HepG2 (cell line): ENCODE data around the gene FMO1. TPM values are rescaled to one million over a fixed set of nuclear protein-coding genes. Genes with fewer than 3 reads are reported as not detected.

Experiments
- ATAC-seq: fragments of 200-7000 bp; cut with Tn5 transposase; 3 replicates; pipeline ENCODE4 v1.9.1; 2020; ENCODE audit warnings: mild to moderate bottlenecking, moderate library complexity
- BruUV-seq: library from RNA; stranded (reverse); fragments of 400-500 nt; replicated peaks from 2 replicates; lab custom pipeline; 2021; lab: Mats Ljungman, UMichigan
- CTCF ChIA-PET: fragments of 300-600 bp; formaldehyde crosslinking; extraction: SDS; loops from one replicate; lab custom pipeline; 2021; ENCODE audit warnings: low total read pairs, inconsistent platforms, low intra/inter-chr PET ratio; lab: Yijun Ruan, JAX
- POLR2A ChIA-PET: fragments of 350-600 bp; sonication (Branson Sonifier 250); formaldehyde crosslinking; loops from one replicate; lab custom pipeline; 2020; ENCODE audit warnings: antibody characterized with exemption, inconsistent platforms; lab: Yijun Ruan, JAX
- DNase-seq: peaks from one replicate; pipeline ENCODE4 v3.0.0-alpha.2; 2015; ENCODE audit warnings: low spot score
- FAIRE-seq: peaks from 3 replicates; lab custom pipeline; 2011; peaks lifted over from hg19 to GRCh38; lab: Jason Lieb, UNC
- H2AFZ ChIP-seq: one replicate; pipeline ENCODE4 v1.6.1; 2011; ENCODE audit warnings: low read length, inconsistent platforms
- H3K27ac ChIP-seq: fragments of 300-600 bp; 3 replicates; pipeline ENCODE4 v1.8.0; 2011; ENCODE audit warnings: mixed run types, mild to moderate bottlenecking, mixed read lengths, low read length, inconsistent platforms; ENCODE audit not compliant: insufficient read depth; ENCODE audit errors: extremely low read length
- H3K27me3 ChIP-seq, 2 experiments: fragments of 200-600 bp in 1 of 2; 2 replicates in 1 of 2; 3 replicates in 1 of 2; pipeline versions ENCODE4 v1.6.0 to v1.8.0; 2011; ENCODE audit warnings: low read length in 2 of 2, mild to moderate bottlenecking in 2 of 2, moderate library complexity in 2 of 2, inconsistent platforms in 1 of 2; ENCODE audit not compliant: insufficient read depth in 2 of 2, control insufficient read depth in 1 of 2
- H3K36me3 ChIP-seq, 2 experiments: fragments of 200-600 bp in 1 of 2; replicated peaks in 1 of 2; 2 replicates in 1 of 2; 3 replicates in 1 of 2; pipeline versions ENCODE4 v1.5.1 to v1.8.0; 2011; ENCODE audit warnings: low read length in 2 of 2, inconsistent platforms in 1 of 2; ENCODE audit not compliant: insufficient read depth in 2 of 2, control insufficient read depth in 1 of 2
- H3K4me1 ChIP-seq: 2 replicates; pipeline ENCODE4 v1.5.1; 2012; ENCODE audit warnings: low read length, inconsistent platforms; ENCODE audit not compliant: insufficient read depth
- H3K4me2 ChIP-seq: 2 replicates; pipeline ENCODE4 v1.6.0; 2011; ENCODE audit warnings: low read depth, low read length, inconsistent platforms
- H3K4me3 ChIP-seq, 3 experiments: fragments of 200-600 bp in 1 of 3; sonication (generic), shearing (Covaris generic) in 1 of 3; replicated peaks in 1 of 3; 2 replicates each; pipeline ENCODE4 v1.5.1; 2011 to 2016; ENCODE audit warnings: low read length in 3 of 3, inconsistent platforms in 2 of 3, low read depth in 2 of 3, mild to moderate bottlenecking in 2 of 3, control low read depth in 1 of 3, mixed read lengths in 1 of 3; ENCODE audit not compliant: insufficient read depth in 1 of 3
- H3K79me2 ChIP-seq: one replicate; pipeline ENCODE4 v1.6.1; 2011; ENCODE audit warnings: low read length, inconsistent platforms; ENCODE audit not compliant: insufficient read depth
- H3K9ac ChIP-seq: 2 replicates; pipeline ENCODE4 v1.6.0; 2011; ENCODE audit warnings: mild to moderate bottlenecking, low read depth, low read length, inconsistent platforms; ENCODE audit not compliant: insufficient read depth
- H3K9me3 ChIP-seq: 2 replicates; pipeline ENCODE4 v1.5.1; 2012; ENCODE audit warnings: mild to moderate bottlenecking, low read length
- H4K20me1 ChIP-seq: 2 replicates; pipeline ENCODE4 v1.6.0; 2011; ENCODE audit warnings: inconsistent platforms, mild to moderate bottlenecking, low read length, moderate library complexity; ENCODE audit not compliant: insufficient read depth
- ATF1 ChIP-seq: IDR thresholded peaks from 2 replicates; pipeline ENCODE4 v1.6.1; 2016; ENCODE audit warnings: mild to moderate bottlenecking, control low read depth
- CEBPB ChIP-seq: IDR thresholded peaks from 2 replicates; pipeline ENCODE4 v1.6.1; 2011; ENCODE audit warnings: low read depth, low read length, improper control_type of control experiment, borderline replicate concordance
- FOXA1 ChIP-seq, 2 experiments: fragments of 450-650 bp in 1 of 2; sonication (generic) in 1 of 2; formaldehyde crosslinking in 1 of 2; IDR thresholded peaks; 2 replicates each; pipeline versions ENCODE4 v1.4.0 to v1.6.1; 2016 to 2020; ENCODE audit warnings: missing genetic modification reagents in 1 of 2
- GMEB1 ChIP-seq: sonication (generic); formaldehyde crosslinking; IDR thresholded peaks from 2 replicates; pipeline ENCODE4 v1.5.1; 2020; ENCODE audit warnings: missing genetic modification reagents, mild to moderate bottlenecking, borderline replicate concordance
- JUN ChIP-seq: sonication (generic); formaldehyde crosslinking; IDR thresholded peaks from 2 replicates; pipeline ENCODE4 v1.4.0; 2020; ENCODE audit warnings: mild to moderate bottlenecking, missing genetic modification reagents
- MTA1 ChIP-seq: sonication (generic); formaldehyde crosslinking; IDR thresholded peaks from 2 replicates; pipeline ENCODE4 v1.4.0; 2020; ENCODE audit warnings: missing genetic modification reagents, mild to moderate bottlenecking, borderline replicate concordance
- NAIF1 ChIP-seq: sonication (generic); formaldehyde crosslinking; IDR thresholded peaks from 2 replicates; pipeline ENCODE4 v1.5.0; 2020; ENCODE audit warnings: mild to moderate bottlenecking, missing genetic modification reagents, borderline replicate concordance
- SMAD1 ChIP-seq: sonication (generic); formaldehyde crosslinking; IDR thresholded peaks from 2 replicates; pipeline ENCODE4 v1.4.0; 2020; ENCODE audit warnings: missing genetic modification reagents, low read depth, mild to moderate bottlenecking, borderline replicate concordance
- STAG1 ChIP-seq: sonication (generic); formaldehyde crosslinking; IDR thresholded peaks from 2 replicates; pipeline ENCODE4 v1.4.0; 2020; ENCODE audit warnings: missing genetic modification reagents
- ZEB1 ChIP-seq: IDR thresholded peaks from 2 replicates; pipeline ENCODE4 v1.6.1; 2012; ENCODE audit warnings: mild to moderate bottlenecking, low read depth, inconsistent platforms; ENCODE audit not compliant: insufficient replicate concordance
- ZNF234 ChIP-seq: sonication (generic); formaldehyde crosslinking; conservative IDR thresholded peaks from 2 replicates; pipeline ENCODE4 v1.5.1; 2020; ENCODE audit warnings: mild to moderate bottlenecking, missing genetic modification reagents
- WGBS: methylation state at CpG from one replicate; pipeline ENCODE4 v1.1.6; 2017; ENCODE audit warnings: low lambda C conversion rate; 5-methylcytosine and 5-hydroxymethylcytosine counted together
- in situ Hi-C: cut with HindIII; loops from 2 replicates; pipeline ENCODE4 v1.10.0; 2017; ENCODE audit warnings: low pct_unique_long_range_greater_than_20kb; ENCODE audit not compliant: extremely low pct_ligation_motif_present
- intact Hi-C: fragments of 100-400 bp; cut with micrococcal nuclease; formaldehyde crosslinking; loops from one replicate; pipeline ENCODE4 v1.10.0; 2022; ENCODE audit not compliant: unreplicated experiment
- polyA plus RNA-seq, 8 experiments: library from polyadenylated mRNA; depleted of rRNA in 3 of 8; stranded (reverse) in 7 of 8; unstranded in 1 of 8; fragments of >200 nt; fragmentation: Illumina TruSeq in 4 of 8; extraction: Trizol in 4 of 8; gene quantifications; 2 replicates each; pipeline versions ENCODE4 v1.2.1 to v1.2.3, GENCODE V29; 2011 to 2016; ENCODE audit warnings: low read depth in 4 of 8, missing spikeins in 1 of 8, mixed read lengths in 1 of 8; ENCODE audit not compliant: insufficient read depth in 1 of 8
- total RNA-seq, 5 experiments: library from RNA; depleted of rRNA; stranded (reverse); fragments of >200 nt; fragmentation: Illumina TruSeq; extraction: Trizol; gene quantifications; 2 replicates each; pipeline ENCODE4 v1.2.3, GENCODE V29; 2016; ENCODE audit warnings: low read depth in 1 of 5
- TF ChIP-seq, protein P1 (sequence below): IDR thresholded peaks from 2 replicates; pipeline ENCODE4 v1.6.1; 2016; ENCODE audit warnings: missing genetic modification reagents, missing compliant biosample characterization
- TF ChIP-seq, protein P2 (sequence below): sonication (generic); formaldehyde crosslinking; IDR thresholded peaks from 2 replicates; pipeline ENCODE4 v1.5.0; 2020; ENCODE audit warnings: missing genetic modification reagents, mild to moderate bottlenecking, borderline replicate concordance
- TF ChIP-seq, protein P3 (sequence below): sonication (generic); formaldehyde crosslinking; IDR thresholded peaks from 2 replicates; pipeline ENCODE4 v1.5.0; 2020; ENCODE audit warnings: missing genetic modification reagents

FMO1 gene
- total and polyA plus RNA-seq, 2 of the 13 experiments (the other 11 are each of a cell fraction or from before 2014, with no cell fraction given) = not detected

- Histone ChIP-seq H3K4me3 (no peak overlapping the region), H3K9me3 (no peaks in the 10 kb centered on the region), H3K36me3 (no peaks in the 10 kb centered on the region), H3K4me1 (no peaks in the 10 kb centered on the region; the same call in 1 of the 2 replicates), H4K20me1 (no peaks in the 10 kb centered on the region), H3K27ac (no peak overlapping the region), H3K9ac (no peak overlapping the region), H2AFZ (no peak overlapping the region), H3K79me2 (no peaks in the 10 kb centered on the region), H3K27me3 (no peaks in the 10 kb centered on the region), H3K4me2 (no peak overlapping the region)
- ChIA-PET POLR2A (no interaction called here), CTCF (no interaction called here)
- ATAC-seq (no peak), FAIRE-seq (no peak), DNase-seq (no peak)
- in situ Hi-C loops = no loop called here
- BruUV-seq = no TSS peak
- intact Hi-C loops = no loop called here
- WGBS = 23% methylated on average over 3 of the region's 3 CpGs
- TF ChIP-seq JUN (CRISPR knock-in tag) (no peak), STAG1 (CRISPR knock-in tag) (no peak)
These were observed 41.9 kb upstream of the FMO1 start for GRCh38 chr1:171206204-171206977.

DNA sequence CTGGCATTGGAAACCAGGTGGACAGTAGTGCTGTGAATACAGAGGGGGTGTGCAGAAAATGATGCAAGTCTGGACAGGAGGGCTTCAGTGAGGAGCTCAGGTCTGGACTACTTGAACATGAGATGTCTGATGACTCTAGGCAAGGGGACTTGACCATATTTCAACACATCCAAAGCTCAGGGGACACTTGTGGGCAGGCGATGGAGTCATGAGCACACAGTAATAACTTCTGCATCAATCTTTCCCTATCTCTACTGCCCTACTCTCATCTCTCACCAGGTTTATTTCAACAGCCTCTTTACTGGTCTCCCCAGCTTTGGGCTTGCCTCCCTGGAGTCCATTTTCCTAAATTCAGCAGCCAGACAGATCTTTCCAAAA lies 41.3 kb upstream of the FMO1 start:
- BruUV-seq = no TSS peak
- Histone ChIP-seq H3K9me3 (no peaks in the 10 kb centered on the region), H3K79me2 (no peaks in the 10 kb centered on the region), H3K36me3 (no peaks in the 10 kb centered on the region), H3K4me2 (no peak overlapping the region), H3K27ac (no peak overlapping the region), H3K4me3 (no peak overlapping the region), H2AFZ (no peak overlapping the region), H3K9ac (no peak overlapping the region), H3K27me3 (no peaks in the 10 kb centered on the region), H4K20me1 (no peaks in the 10 kb centered on the region), H3K4me1 (no peaks in the 10 kb centered on the region; the same call in 1 of the 2 replicates)
- intact Hi-C loops (no loop called here), in situ Hi-C loops (no loop called here)
- ChIA-PET POLR2A (no interaction called here), CTCF (no interaction called here)
- no peak for ATAC-seq
- 100% methylated on average over 1 of the region's 1 CpG for whole genome bisulfite sequencing
- FAIRE-seq = no peak
- DNase-seq = no peak
- TF ChIP-seq ATF1 (CRISPR knock-in tag) (no peak), MTA1 (CRISPR knock-in tag) (no peak), SMAD1 (CRISPR knock-in tag) (no peak), FOXA1 (IDR thresholded peaks at IDR 0.05) (no peak), FOXA1 (CRISPR knock-in tag; IDR thresholded peaks at IDR 0.05) (no peak), CEBPB (no peak), NAIF1 (CRISPR knock-in tag) (no peak), ZEB1 (no peak), GMEB1 (CRISPR knock-in tag) (no peak), ZNF234 (no peak)
- TF ChIP-seq, protein P1, sequence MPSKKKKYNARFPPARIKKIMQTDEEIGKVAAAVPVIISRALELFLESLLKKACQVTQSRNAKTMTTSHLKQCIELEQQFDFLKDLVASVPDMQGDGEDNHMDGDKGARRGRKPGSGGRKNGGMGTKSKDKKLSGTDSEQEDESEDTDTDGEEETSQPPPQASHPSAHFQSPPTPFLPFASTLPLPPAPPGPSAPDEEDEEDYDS (CRISPR knock-in tag) = no peak
- TF ChIP-seq, protein P2, sequence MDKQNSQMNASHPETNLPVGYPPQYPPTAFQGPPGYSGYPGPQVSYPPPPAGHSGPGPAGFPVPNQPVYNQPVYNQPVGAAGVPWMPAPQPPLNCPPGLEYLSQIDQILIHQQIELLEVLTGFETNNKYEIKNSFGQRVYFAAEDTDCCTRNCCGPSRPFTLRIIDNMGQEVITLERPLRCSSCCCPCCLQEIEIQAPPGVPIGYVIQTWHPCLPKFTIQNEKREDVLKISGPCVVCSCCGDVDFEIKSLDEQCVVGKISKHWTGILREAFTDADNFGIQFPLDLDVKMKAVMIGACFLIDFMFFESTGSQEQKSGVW (CRISPR knock-in tag) = no peak
- TF ChIP-seq, protein P3, sequence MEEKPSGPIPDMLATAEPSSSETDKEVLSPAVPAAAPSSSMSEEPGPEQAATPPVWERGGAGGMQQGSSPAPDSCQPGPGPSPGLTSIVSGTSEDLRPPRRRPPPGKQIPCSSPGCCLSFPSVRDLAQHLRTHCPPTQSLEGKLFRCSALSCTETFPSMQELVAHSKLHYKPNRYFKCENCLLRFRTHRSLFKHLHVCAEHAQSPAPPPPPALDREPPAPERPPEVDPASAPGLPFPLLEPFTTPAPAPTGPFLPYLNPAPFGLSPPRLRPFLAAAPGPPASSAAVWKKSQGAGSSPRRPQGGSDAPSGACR (CRISPR knock-in tag) = no peak
